A673 (cell line): ENCODE data around the gene RGP1. TPM values are rescaled to one million over a fixed set of nuclear protein-coding genes. Genes with fewer than 3 reads are reported as not detected.

ENCODE experiments used
- BruUV-seq: library from RNA; stranded (reverse); fragments of 400-500 nt; replicated peaks from 2 replicates; lab custom pipeline; 2021; lab: Mats Ljungman, UMichigan
- CTCF ChIA-PET: fragments of 300-600 bp; sonication (Branson Sonifier 250); formaldehyde crosslinking; loops from one replicate; lab custom pipeline; 2022; ENCODE audit warnings: antibody characterized with exemption; lab: Charles Lee
- POLR2A ChIA-PET: fragments of 300-600 bp; sonication (Branson Sonifier 250); formaldehyde crosslinking; loops from one replicate; lab custom pipeline; 2022; ENCODE audit warnings: antibody characterized with exemption; ENCODE audit not compliant: low non-redundant PET; lab: Charles Lee
- DNase-seq: peaks from one replicate; pipeline ENCODE4 v3.0.0-alpha.2; 2015; ENCODE audit warnings: low spot score
- H3K27ac ChIP-seq: fragments of 200-600 bp; sonication (generic); 2 replicates; pipeline ENCODE4 v1.5.1; 2016; ENCODE audit warnings: mixed run types, low read depth, mild to moderate bottlenecking, mixed read lengths, antibody characterized with exemption, low read length; ENCODE audit not compliant: poor library complexity, severe bottlenecking
- H3K27me3 ChIP-seq: fragments of 200-600 bp; sonication (generic); replicated peaks from 2 replicates; pipeline ENCODE4 v1.6.1; 2017; ENCODE audit warnings: mixed run types, low read depth, mild to moderate bottlenecking, mixed read lengths, antibody characterized with exemption, low read length; ENCODE audit not compliant: insufficient read depth, poor library complexity
- H3K36me3 ChIP-seq: fragments of 200-600 bp; sonication (generic); 2 replicates; pipeline ENCODE4 v1.6.1; 2016; ENCODE audit warnings: mixed run types, mild to moderate bottlenecking, mixed read lengths, antibody characterized with exemption, low read length; ENCODE audit not compliant: insufficient read depth, poor library complexity, severe bottlenecking
- H3K4me1 ChIP-seq: fragments of 200-600 bp; sonication (generic); 2 replicates; pipeline ENCODE4 v1.6.1; 2017; ENCODE audit warnings: mixed run types, mild to moderate bottlenecking, mixed read lengths, antibody characterized with exemption, low read length; ENCODE audit not compliant: insufficient read depth, poor library complexity, severe bottlenecking
- H3K4me3 ChIP-seq: fragments of 200-600 bp; sonication (generic); 2 replicates; pipeline ENCODE4 v1.5.1; 2016; ENCODE audit warnings: low read depth, mixed run types, mild to moderate bottlenecking, mixed read lengths, low read length; ENCODE audit not compliant: poor library complexity, severe bottlenecking
- H3K9me3 ChIP-seq: fragments of 200-600 bp; sonication (generic); 2 replicates; pipeline ENCODE4 v1.6.1; 2016; ENCODE audit warnings: mixed run types, low read depth, mild to moderate bottlenecking, mixed read lengths, antibody characterized with exemption, low read length; ENCODE audit not compliant: poor library complexity, severe bottlenecking
- CTCF ChIP-seq: fragments of 300-800, 200-600 bp; sonication (generic); conservative IDR thresholded peaks from 2 replicates; pipeline ENCODE4 v1.5.1; 2017; ENCODE audit warnings: low read depth, mild to moderate bottlenecking, antibody characterized with exemption, low read length, moderate library complexity, mixed read lengths
- EZH2 ChIP-seq: fragments of 200-600 bp; sonication (generic); IDR thresholded peaks from 2 replicates; pipeline ENCODE4 v1.6.1; 2017; ENCODE audit warnings: borderline replicate concordance, low read depth, mild to moderate bottlenecking, mixed read lengths, antibody characterized with exemption, low read length; ENCODE audit not compliant: poor library complexity, severe bottlenecking
- intact Hi-C: fragments of 100-400 bp; cut with micrococcal nuclease; formaldehyde crosslinking; loops from one replicate; pipeline ENCODE4 v1.10.0; 2022; ENCODE audit not compliant: unreplicated experiment
- total RNA-seq: library from RNA; stranded (reverse); gene quantifications from 2 replicates; pipeline ENCODE4 v1.2.3, GENCODE V29; 2021

The RGP1 gene
- total RNA-seq, 1 experiment from 2014 or later, result 21.9 TPM

- Histone ChIP-seq H3K27me3 (no peaks in the 10 kb centered on the region), H3K36me3 (no peaks in the 10 kb centered on the region), H3K27ac (no peak overlapping the region), H3K4me1 (no peaks in the 10 kb centered on the region), H3K4me3 (no peak overlapping the region), H3K9me3 (no peaks in the 10 kb centered on the region)
- TF ChIP-seq CTCF, result no peak
- no peak for TF ChIP-seq EZH2
- no peak for DNase-seq
- CTCF ChIA-PET, result no interaction called here
- POLR2A ChIA-PET, result no interaction called here
- BruUV-seq, result no TSS peak
- intact Hi-C loops, result no loop called here
Observed at GRCh38 chr9:35781066-35781465, 32.0 kb downstream of the RGP1 start.

- no peak for DNase-seq
- no peaks in the 10 kb centered on the region for H3K36me3 ChIP-seq
- no peaks in the 10 kb centered on the region for H3K4me1 ChIP-seq
- POLR2A ChIA-PET, result no interaction called here
- CTCF ChIA-PET, result no interaction called here
- intact Hi-C loops, result no loop called here
- H3K9me3 ChIP-seq, result no peaks in the 10 kb centered on the region
- no peak overlapping the region for H3K27ac ChIP-seq
- no peaks in the 10 kb centered on the region for H3K27me3 ChIP-seq
- BruUV-seq, result no TSS peak
- no peak for TF ChIP-seq EZH2
- no peak for TF ChIP-seq CTCF
- H3K4me3 ChIP-seq, result no peak overlapping the region
Observed at GRCh38 chr9:35783418-35783817, 34.3 kb downstream of the RGP1 start.

- POLR2A ChIA-PET, result no interaction called here
- Histone ChIP-seq H3K36me3 (no peaks in the 10 kb centered on the region), H3K9me3 (no peaks in the 10 kb centered on the region), H3K4me1 (no peaks in the 10 kb centered on the region), H3K27me3 (no peaks in the 10 kb centered on the region), H3K4me3 (no peak overlapping the region), H3K27ac (no peak overlapping the region)
- CTCF ChIA-PET, result interaction anchor here (1.1 to 2.0 kb wide), 10 partner anchors 14 to 539 kb away, joined by 3 to 40 read pairs (median 5); no protein-coding TSS in a partner anchor
- no peak for DNase-seq
- no peak for TF ChIP-seq EZH2
- no peak for TF ChIP-seq CTCF
- intact Hi-C loops, result no loop called here
- no TSS peak for BruUV-seq
Observed at GRCh38 chr9:35789541-35789940, 40.5 kb downstream of the RGP1 start.
